HG02678 (cell line): ENCODE measurements around the gene STYXL1.
"Not testable (repeated sequence)": the region's sequence is repeated elsewhere in the genome, so short reads cannot be mapped to it uniquely, and the experiment has no call there.

ENCODE experiments used
- ATAC-seq: cut with Tn5 transposase; IDR thresholded peaks from one replicate; pipeline ENCODE4 v1.9.1; 2021; ENCODE audit warnings: mild to moderate bottlenecking, moderate library complexity; ENCODE audit not compliant: unreplicated experiment

Gene STYXL1, protein sequence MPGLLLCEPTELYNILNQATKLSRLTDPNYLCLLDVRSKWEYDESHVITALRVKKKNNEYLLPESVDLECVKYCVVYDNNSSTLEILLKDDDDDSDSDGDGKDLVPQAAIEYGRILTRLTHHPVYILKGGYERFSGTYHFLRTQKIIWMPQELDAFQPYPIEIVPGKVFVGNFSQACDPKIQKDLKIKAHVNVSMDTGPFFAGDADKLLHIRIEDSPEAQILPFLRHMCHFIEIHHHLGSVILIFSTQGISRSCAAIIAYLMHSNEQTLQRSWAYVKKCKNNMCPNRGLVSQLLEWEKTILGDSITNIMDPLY

DNA sequence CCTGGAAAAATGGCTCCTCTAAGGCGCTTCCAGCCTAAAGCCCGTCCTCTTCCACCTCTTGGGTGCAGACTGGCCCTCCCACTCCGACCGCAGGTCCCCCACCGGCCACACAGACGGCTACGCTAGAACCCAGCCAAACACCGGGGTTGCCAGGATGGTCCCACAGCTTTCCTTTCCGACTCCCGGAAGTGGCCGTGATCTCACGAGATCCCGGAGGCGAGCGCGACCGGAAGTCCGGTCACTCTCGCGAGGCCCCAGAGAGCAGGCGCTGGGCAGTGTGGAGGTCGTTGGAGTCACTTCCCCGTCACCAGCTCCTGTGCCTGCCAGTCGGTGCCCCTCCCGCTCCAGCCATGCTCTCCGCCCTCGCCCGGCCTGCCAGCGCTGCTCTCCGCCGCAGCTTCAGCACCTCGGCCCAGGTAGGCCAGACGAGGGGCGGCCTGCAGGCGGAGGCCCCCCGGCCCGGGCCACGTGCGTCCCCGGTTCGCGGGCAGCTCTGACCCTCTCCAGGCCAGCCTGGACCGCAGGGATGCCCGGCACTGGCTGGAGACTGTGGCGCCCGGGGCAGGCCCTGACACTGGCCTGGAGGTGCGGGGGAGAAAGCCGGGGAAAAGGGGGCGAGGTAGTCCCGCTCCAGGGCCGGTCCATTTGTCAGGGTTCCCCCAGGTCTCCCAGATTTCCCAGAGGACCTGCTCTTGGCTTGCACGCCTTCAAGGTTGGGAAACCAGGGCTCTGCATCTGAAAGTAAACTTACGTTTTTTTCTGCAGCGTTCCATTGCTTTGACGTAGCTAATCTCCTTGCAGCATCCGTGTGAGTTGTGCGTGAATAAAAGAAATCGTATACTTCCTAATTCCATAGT lies at the start of gene STYXL1, which contains the start of gene MDH2:
Gene STYXL1 (minus strand): TSS at position 190 of the 857 bp plus-strand sequence. CDS start 17,477 bp downstream, outside the sequence.
Gene MDH2 (plus strand): TSS at position 296 of the 857 bp plus-strand sequence. CDS start 55 bp downstream, at position 351.
- peak; percentile 94 for ATAC-seq

DNA sequence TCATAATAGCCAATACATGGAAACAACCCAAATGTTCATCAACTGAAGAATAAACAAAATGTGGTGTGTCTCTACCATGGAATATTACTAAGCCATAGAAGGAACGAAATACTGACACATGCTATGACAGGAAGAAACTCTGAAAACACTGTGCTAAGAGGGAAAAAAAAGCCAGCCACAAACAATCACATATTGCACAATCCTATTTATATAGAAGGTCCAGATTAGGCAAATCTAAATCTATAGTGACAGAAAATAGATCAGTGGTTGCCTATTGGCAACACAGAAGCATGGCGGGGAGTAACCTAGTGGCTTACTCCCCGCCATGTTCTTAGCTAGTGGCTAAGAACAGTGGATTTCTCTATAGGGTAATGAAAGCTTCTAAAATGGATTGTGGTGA lies 48.1 kb upstream of the STYXL1 start:
- no peak for ATAC-seq

DNA sequence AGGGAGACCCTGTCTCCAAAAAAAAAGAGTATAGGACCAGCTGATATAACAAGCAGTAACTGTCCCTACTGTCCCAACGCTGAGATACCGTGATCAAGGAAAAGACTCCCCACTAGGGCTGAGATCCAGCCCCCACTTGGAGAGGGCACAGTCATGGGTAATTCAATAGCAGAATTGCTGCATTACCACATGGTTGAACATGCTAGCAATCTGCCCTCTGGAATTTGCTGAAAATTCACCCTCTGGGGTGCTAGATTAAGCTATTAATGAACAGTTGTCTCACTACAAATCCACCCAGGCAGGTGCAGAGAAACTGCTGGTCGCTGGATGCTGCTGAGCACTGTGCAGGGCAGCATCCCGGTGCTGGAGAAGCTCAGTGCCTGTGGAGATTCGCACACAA lies 46.5 kb upstream of the STYXL1 start:
- ATAC-seq, result not testable (repeated sequence)

GRCh38 chr7:76093531-76093930 lies 45.7 kb upstream of the STYXL1 start:
- ATAC-seq, result not testable (repeated sequence)

GRCh38 chr7:76091506-76091905 lies 43.7 kb upstream of the STYXL1 start:
- ATAC-seq, result no peak

- ATAC-seq, result no peak
Observed at GRCh38 chr7:76089865-76090475, 42.2 kb upstream of the STYXL1 start.

DNA sequence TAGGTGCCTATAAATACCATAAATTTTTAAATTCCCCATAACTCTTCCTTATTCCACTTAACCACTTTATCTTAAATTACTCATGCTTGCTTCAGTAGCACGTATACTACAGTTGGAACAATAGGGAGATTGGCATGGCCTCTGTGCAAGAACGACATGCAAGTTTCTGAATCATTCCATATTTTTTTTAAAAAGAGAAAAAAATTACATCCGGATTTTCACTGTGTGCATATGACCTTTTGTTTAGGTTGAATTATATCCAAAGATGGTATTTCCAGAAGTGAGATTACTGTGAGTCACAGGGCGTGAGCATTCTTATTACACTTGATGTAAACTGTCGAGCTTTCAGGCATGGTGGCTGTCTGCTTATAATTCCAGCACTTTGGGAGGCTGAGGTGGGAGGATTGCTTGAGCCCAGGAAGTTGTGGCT lies 39.6 kb upstream of the STYXL1 start:
- ATAC-seq, result not testable (repeated sequence)

- ATAC-seq, result no peak
Observed at GRCh38 chr7:76086070-76086469, 38.3 kb upstream of the STYXL1 start.

- not testable (repeated sequence) for ATAC-seq
Observed at GRCh38 chr7:76084115-76084514, 36.3 kb upstream of the STYXL1 start.

DNA sequence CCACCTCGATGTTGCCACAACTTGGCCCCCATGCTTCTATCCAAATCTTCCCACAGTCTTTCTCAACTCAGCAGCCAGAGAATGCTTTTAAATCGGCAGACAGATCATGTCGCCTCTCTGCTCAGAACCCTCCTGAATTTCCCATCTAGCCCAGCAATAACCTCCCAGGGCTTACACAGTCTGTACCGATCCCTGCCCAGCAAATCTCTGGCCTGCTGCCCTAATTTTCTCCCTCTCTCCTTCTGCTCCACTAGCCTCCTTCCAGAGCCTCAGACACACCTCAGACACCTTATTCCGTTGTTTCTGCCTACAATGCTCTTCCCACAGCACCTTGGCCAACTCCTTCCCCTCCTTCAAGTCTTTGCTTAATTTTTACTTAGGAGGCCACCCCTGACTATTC lies 32.4 kb upstream of the STYXL1 start:
- no peak for ATAC-seq

DNA sequence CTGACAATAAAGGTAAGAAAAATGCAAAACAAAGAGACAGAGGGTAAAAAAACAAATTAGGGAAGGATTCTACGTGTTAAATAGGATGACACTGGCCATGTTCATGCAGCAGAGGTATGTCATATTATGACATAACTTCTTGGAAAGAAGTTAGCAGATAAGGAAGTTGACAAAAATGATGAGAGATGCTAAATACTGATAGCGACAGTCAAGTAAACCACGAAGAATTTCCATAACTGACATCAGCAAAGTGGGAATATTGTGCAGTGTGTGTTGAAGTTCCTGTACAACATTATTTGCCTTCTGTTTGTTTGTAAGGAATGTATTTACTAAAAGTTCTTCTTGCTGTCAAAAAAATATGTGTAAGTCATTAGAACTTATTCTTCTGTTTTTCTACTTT lies 29.6 kb upstream of the STYXL1 start:
- ATAC-seq, result no peak

DNA sequence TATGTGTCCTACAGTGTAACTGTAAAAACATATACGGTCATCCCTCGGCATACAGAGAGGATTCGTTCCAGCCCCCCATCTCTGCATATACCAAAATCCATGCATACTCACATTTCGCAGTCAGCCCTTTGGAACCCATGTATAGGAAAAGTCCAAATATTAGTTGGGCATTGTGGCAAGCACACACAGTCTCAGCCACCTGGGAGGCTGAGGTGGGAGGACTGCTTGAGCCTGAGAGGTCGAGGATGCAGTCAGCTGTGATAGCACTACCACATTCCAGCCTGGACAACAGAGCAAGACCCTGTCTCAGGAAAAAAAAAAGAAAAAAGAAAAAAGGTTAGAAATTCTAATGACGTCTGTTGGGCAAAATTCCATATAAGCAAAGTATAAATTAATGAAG lies 29.2 kb upstream of the STYXL1 start:
- no peak for ATAC-seq

- no peak for ATAC-seq
Observed at GRCh38 chr7:76074972-76075370, 27.2 kb upstream of the STYXL1 start.

- ATAC-seq, result no peak
Observed at GRCh38 chr7:76074306-76074971, 26.6 kb upstream of the STYXL1 start.

GRCh38 chr7:76073335-76073990 lies 25.7 kb upstream of the STYXL1 start:
- no peak for ATAC-seq

- no peak for ATAC-seq
Observed at GRCh38 chr7:76072243-76073148, 24.7 kb upstream of the STYXL1 start.

- ATAC-seq, result no peak
Observed at GRCh38 chr7:76071316-76072242, 23.8 kb upstream of the STYXL1 start.

GRCh38 chr7:76069238-76069638 lies 21.4 kb upstream of the STYXL1 start:
- no peak for ATAC-seq
